ENCODE results near the gene GPR39. TPM values are rescaled to one million over a fixed set of nuclear protein-coding genes. Genes with fewer than 3 reads are reported as not detected.

GPR39 gene
- total RNA-seq, 1 donor from 2014 or later = 1.0 TPM

- Mint-ChIP-seq H3K27ac (ENCODE audit: unreplicated experiment) (no peak overlapping the region), H3K4me3 (ENCODE audit: unreplicated experiment) (no peak overlapping the region), H3K27me3 (ENCODE audit: unreplicated experiment) (no peaks in the 10 kb centered on the region), H3K4me1 (ENCODE audit: low read depth, unreplicated experiment) (peaks cover 1% of the 10 kb centered on the region), H3K36me3 (ENCODE audit: unreplicated experiment) (no peaks in the 10 kb centered on the region), H3K9me3 (ENCODE audit: unreplicated experiment) (peaks cover 3% of the 10 kb centered on the region)
- no peak for DNase-seq
- TF ChIP-seq, protein P1, sequence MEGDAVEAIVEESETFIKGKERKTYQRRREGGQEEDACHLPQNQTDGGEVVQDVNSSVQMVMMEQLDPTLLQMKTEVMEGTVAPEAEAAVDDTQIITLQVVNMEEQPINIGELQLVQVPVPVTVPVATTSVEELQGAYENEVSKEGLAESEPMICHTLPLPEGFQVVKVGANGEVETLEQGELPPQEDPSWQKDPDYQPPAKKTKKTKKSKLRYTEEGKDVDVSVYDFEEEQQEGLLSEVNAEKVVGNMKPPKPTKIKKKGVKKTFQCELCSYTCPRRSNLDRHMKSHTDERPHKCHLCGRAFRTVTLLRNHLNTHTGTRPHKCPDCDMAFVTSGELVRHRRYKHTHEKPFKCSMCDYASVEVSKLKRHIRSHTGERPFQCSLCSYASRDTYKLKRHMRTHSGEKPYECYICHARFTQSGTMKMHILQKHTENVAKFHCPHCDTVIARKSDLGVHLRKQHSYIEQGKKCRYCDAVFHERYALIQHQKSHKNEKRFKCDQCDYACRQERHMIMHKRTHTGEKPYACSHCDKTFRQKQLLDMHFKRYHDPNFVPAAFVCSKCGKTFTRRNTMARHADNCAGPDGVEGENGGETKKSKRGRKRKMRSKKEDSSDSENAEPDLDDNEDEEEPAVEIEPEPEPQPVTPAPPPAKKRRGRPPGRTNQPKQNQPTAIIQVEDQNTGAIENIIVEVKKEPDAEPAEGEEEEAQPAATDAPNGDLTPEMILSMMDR (IDR thresholded peaks at IDR 0.05; ENCODE audit: partially characterized antibody, unreplicated experiment) = no peak
These were observed 239.8 kb downstream of the GPR39 start for GRCh38 chr2:132656266-132656975.

GRCh38 chr2:132659331-132659730 is 242.7 kb downstream of the GPR39 start:
- no peak for DNase-seq
- Mint-ChIP-seq H3K4me3 (ENCODE audit: unreplicated experiment) (no peak overlapping the region), H3K9me3 (ENCODE audit: unreplicated experiment) (peaks cover 3% of the 10 kb centered on the region), H3K36me3 (ENCODE audit: unreplicated experiment) (no peaks in the 10 kb centered on the region), H3K4me1 (ENCODE audit: low read depth, unreplicated experiment) (no peaks in the 10 kb centered on the region), H3K27me3 (ENCODE audit: unreplicated experiment) (no peaks in the 10 kb centered on the region), H3K27ac (ENCODE audit: unreplicated experiment) (no peak overlapping the region)
- TF ChIP-seq, protein P1 (IDR thresholded peaks at IDR 0.05; ENCODE audit: partially characterized antibody, unreplicated experiment) = no peak

DNA sequence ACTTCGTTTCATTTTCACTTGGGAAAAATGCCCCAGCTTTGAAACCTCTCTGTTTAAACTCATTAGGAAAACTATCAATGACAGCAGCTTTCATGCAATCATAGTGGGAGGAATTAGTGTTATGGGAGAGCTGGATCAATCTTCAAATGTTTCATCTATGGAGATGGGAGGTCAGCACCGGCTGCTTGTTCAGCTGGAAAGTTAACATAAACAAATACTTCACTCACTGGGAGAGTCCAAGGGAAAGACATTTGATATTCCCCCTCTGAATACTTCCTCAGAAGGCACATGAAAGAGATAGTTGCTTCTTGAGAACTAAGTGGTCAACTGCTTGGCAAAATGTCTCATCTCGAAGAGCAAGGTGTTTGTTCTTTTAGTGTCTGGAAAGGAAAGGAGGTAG is 246.1 kb downstream of the GPR39 start:
- DNase-seq = no peak
- no peak overlapping the region for H3K27ac Mint-ChIP-seq (ENCODE audit: unreplicated experiment)
- no peak overlapping the region for H3K4me3 Mint-ChIP-seq (ENCODE audit: unreplicated experiment)
- no peaks in the 10 kb centered on the region for H3K4me1 Mint-ChIP-seq (ENCODE audit: low read depth, unreplicated experiment)
- TF ChIP-seq, protein P1 (IDR thresholded peaks at IDR 0.05; ENCODE audit: partially characterized antibody, unreplicated experiment) = no peak
- no peaks in the 10 kb centered on the region for H3K36me3 Mint-ChIP-seq (ENCODE audit: unreplicated experiment)
- no peaks in the 10 kb centered on the region for H3K27me3 Mint-ChIP-seq (ENCODE audit: unreplicated experiment)
- peaks cover 1% of the 10 kb centered on the region for H3K9me3 Mint-ChIP-seq (ENCODE audit: unreplicated experiment)

DNA sequence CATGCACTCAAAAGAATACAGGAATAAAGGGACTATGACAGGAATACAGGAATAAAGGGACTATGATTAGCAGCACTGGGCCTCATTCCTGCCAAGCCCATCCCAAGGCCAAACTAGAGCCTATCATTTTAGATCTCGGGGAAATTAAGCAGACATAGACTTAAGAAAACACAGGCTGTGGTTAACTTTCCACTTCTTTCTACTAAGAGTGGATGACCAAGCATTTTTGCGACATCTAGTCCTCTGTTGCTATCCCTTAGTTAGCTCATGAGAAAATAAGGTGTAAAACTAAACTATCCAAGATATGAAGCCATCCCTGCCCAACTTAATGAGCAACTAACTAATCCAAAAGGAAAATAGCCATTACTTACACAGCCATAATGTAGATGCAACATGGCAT is 247.5 kb downstream of the GPR39 start:
- H3K27me3 Mint-ChIP-seq (ENCODE audit: unreplicated experiment) = peaks cover 4% of the 10 kb centered on the region
- H3K9me3 Mint-ChIP-seq (ENCODE audit: unreplicated experiment) = peaks cover 2% of the 10 kb centered on the region
- H3K27ac Mint-ChIP-seq (ENCODE audit: unreplicated experiment) = no peak overlapping the region

More for the DNA sequence above, 247.5 kb downstream of the GPR39 start:
- TF ChIP-seq, protein P1 (IDR thresholded peaks at IDR 0.05; ENCODE audit: partially characterized antibody, unreplicated experiment) = no peak
- DNase-seq = no peak
- Mint-ChIP-seq H3K36me3 (ENCODE audit: unreplicated experiment) (no peaks in the 10 kb centered on the region), H3K4me3 (ENCODE audit: unreplicated experiment) (no peak overlapping the region), H3K4me1 (ENCODE audit: low read depth, unreplicated experiment) (peaks cover 3% of the 10 kb centered on the region)
